K562 (cell line): Measurements from ENCODE around the gene ZNHIT2. TPM values are rescaled to one million over a fixed set of nuclear protein-coding genes. Genes with fewer than 3 reads are reported as not detected.
"Not testable (repeated sequence)": the region's sequence is repeated elsewhere in the genome, so short reads cannot be mapped to it uniquely, and the experiment has no call there.

Experiments
- ATAC-seq: fragments of 200-7000 bp; cut with Tn5 transposase; 3 replicates; pipeline ENCODE4 v1.9.1; 2020; ENCODE audit warnings: moderate library complexity
- BruUV-seq: library from RNA; stranded (reverse); fragments of 400-500 nt; replicated peaks from 2 replicates; lab custom pipeline; 2021; lab: Mats Ljungman, UMichigan
- CTCF ChIA-PET: fragments of 300-600 bp; formaldehyde crosslinking; extraction: SDS; loops from one replicate; lab custom pipeline; 2021; ENCODE audit warnings: low intra/inter-chr PET ratio; lab: Yijun Ruan, JAX
- POLR2A ChIA-PET: fragments of 300-600, 350-650 bp; sonication (Branson Sonifier 250); formaldehyde crosslinking; extraction: SDS; loops from one replicate; lab custom pipeline; 2021; ENCODE audit warnings: antibody characterized with exemption, inconsistent platforms; lab: Yijun Ruan, JAX
- DNase-seq, 4 experiments: peaks; one replicate each; pipeline versions ENCODE4 v3.0.0 to v3.0.0-alpha.2; 2011 to 2018; ENCODE audit warnings: low spot score in 3 of 4, mixed read lengths in 3 of 4; ENCODE audit errors: extremely low read depth in 1 of 4
- FAIRE-seq: peaks from 2 replicates; lab custom pipeline; 2011; peaks lifted over from hg19 to GRCh38; lab: Jason Lieb, UNC
- H2AFZ ChIP-seq: 2 replicates; pipeline ENCODE4 v1.6.0; 2011; ENCODE audit warnings: low read depth, low read length, control low read depth, inconsistent platforms
- H3K27ac ChIP-seq: fragments of 200-600 bp; 3 replicates; pipeline ENCODE4 v1.8.0; 2011; ENCODE audit warnings: low read depth, mild to moderate bottlenecking, control low read depth, inconsistent platforms, low read length, moderate library complexity, mixed read lengths; ENCODE audit errors: extremely low read depth
- H3K27me3 ChIP-seq, 2 experiments: fragments of 300-600 bp in 1 of 2; 2 replicates in 1 of 2; 3 replicates in 1 of 2; pipeline versions ENCODE4 v1.6.0 to v1.8.0; 2011; ENCODE audit warnings: inconsistent platforms in 2 of 2, low read length in 2 of 2, mild to moderate bottlenecking in 1 of 2, mixed read lengths in 1 of 2, moderate library complexity in 1 of 2; ENCODE audit not compliant: control insufficient read depth in 2 of 2, insufficient read depth in 2 of 2
- H3K36me3 ChIP-seq: fragments of 300-600 bp; 3 replicates; pipeline ENCODE4 v1.8.0; 2011; ENCODE audit warnings: mild to moderate bottlenecking, low read length, inconsistent platforms; ENCODE audit not compliant: control insufficient read depth, insufficient read depth
- H3K4me1 ChIP-seq, 2 experiments: fragments of 200-600 bp in 1 of 2; replicated peaks in 1 of 2; 2 replicates in 1 of 2; 3 replicates in 1 of 2; pipeline versions ENCODE4 v1.5.1 to v1.8.0; 2011; ENCODE audit warnings: inconsistent platforms in 2 of 2, low read length in 2 of 2, mild to moderate bottlenecking in 1 of 2, mixed read lengths in 1 of 2, moderate library complexity in 1 of 2; ENCODE audit not compliant: control insufficient read depth in 2 of 2, insufficient read depth in 2 of 2
- H3K4me2 ChIP-seq: 2 replicates; pipeline ENCODE4 v1.6.1; 2011; ENCODE audit warnings: low read length, control low read depth, inconsistent platforms, mixed read lengths; ENCODE audit not compliant: insufficient read depth
- H3K4me3 ChIP-seq: fragments of 200-600 bp; sonication (generic), shearing (Covaris generic); 2 replicates; pipeline ENCODE4 v1.5.1; 2016; ENCODE audit warnings: control low read depth, inconsistent platforms
- H3K79me2 ChIP-seq: fragments of 200-600 bp; 3 replicates; pipeline ENCODE4 v1.8.0; 2011; ENCODE audit warnings: low read length, inconsistent platforms; ENCODE audit not compliant: control insufficient read depth, insufficient read depth
- H3K9ac ChIP-seq, 2 experiments: 2 replicates each; pipeline versions ENCODE4 v1.6.0 to v1.6.1; 2011; ENCODE audit warnings: low read depth in 2 of 2, low read length in 2 of 2, control low read depth in 1 of 2, inconsistent platforms in 1 of 2, mild to moderate bottlenecking in 1 of 2, mixed read lengths in 1 of 2; ENCODE audit not compliant: insufficient read depth in 1 of 2
- H3K9me1 ChIP-seq: one replicate; pipeline ENCODE4 v1.6.0; 2011; ENCODE audit warnings: inconsistent platforms, mild to moderate bottlenecking, low read length, moderate library complexity; ENCODE audit not compliant: control insufficient read depth, insufficient read depth
- H3K9me3 ChIP-seq: replicated peaks from 2 replicates; pipeline ENCODE4 v1.5.1; 2011; ENCODE audit warnings: low read depth, low read length, inconsistent platforms; ENCODE audit not compliant: control insufficient read depth, insufficient read depth
- H4K20me1 ChIP-seq: replicated peaks from 2 replicates; pipeline ENCODE4 v1.6.1; 2011; ENCODE audit warnings: low read length, inconsistent platforms, mixed read lengths; ENCODE audit not compliant: control insufficient read depth, insufficient read depth
- CEBPB ChIP-seq: fragments of 450-650 bp; IDR thresholded peaks from 2 replicates; pipeline ENCODE4 v1.6.1; 2016; ENCODE audit warnings: missing genetic modification characterization, missing compliant biosample characterization
- CEBPG ChIP-seq, 3 experiments: fragments of 200-800 bp in 1 of 3; sonication (Bioruptor generic) in 1 of 3; sonication (generic) in 1 of 3; formaldehyde crosslinking in 1 of 3; IDR thresholded peaks in 2 of 3; conservative IDR thresholded peaks in 1 of 3; 2 replicates each; pipeline versions ENCODE4 v1.6.1 to v1.8.0; 2016 to 2022; ENCODE audit warnings: missing compliant biosample characterization in 2 of 3, missing genetic modification characterization in 2 of 3, mild to moderate bottlenecking in 1 of 3, missing genetic modification reagents in 1 of 3
- POLR2A ChIP-seq: fragments of 450-650 bp; conservative IDR thresholded peaks from 2 replicates; pipeline ENCODE4 v1.6.1; 2016
- POLR2AphosphoS5 ChIP-seq: IDR thresholded peaks from 2 replicates; pipeline ENCODE4 v1.6.1; 2011; ENCODE audit warnings: mild to moderate bottlenecking, low read depth, low read length, moderate library complexity; ENCODE audit not compliant: control insufficient read depth, insufficient read depth
- POLR2G ChIP-seq: fragments of 200-400 bp; formaldehyde crosslinking; IDR thresholded peaks from 2 replicates; pipeline ENCODE4 v1.6.1; 2017; ENCODE audit warnings: low read depth, mild to moderate bottlenecking, antibody characterized with exemption, low read length, moderate library complexity
- RBFOX2 ChIP-seq: fragments of 200-400 bp; formaldehyde crosslinking; IDR thresholded peaks from 2 replicates; pipeline ENCODE4 v1.6.1; 2017; ENCODE audit warnings: low read depth, mild to moderate bottlenecking, low read length, moderate library complexity
- SUPT5H ChIP-seq: fragments of 450-650 bp; IDR thresholded peaks from 2 replicates; pipeline ENCODE4 v1.6.1; 2016
- ZSCAN29 ChIP-seq: fragments of 450-650 bp; IDR thresholded peaks from 2 replicates; pipeline ENCODE4 v1.6.1; 2017
- WGBS: fragments of 100-300 bp; shearing (Covaris generic); methylation state at CpG from one replicate; pipeline ENCODE4 v1.1.6; 2016; ENCODE audit warnings: low coverage, mixed read lengths; ENCODE audit not compliant: insufficient coverage; ENCODE audit errors: missing lambda C conversion rate; 5-methylcytosine and 5-hydroxymethylcytosine counted together
- in situ Hi-C: fragments of 300-500 bp; cut with MboI; formaldehyde crosslinking; loops from 4 replicates; pipeline ENCODE4 v1.15.0; 2018; ENCODE audit warnings: inconsistent platforms, mixed read lengths
- intact Hi-C: fragments of 100-400 bp; cut with micrococcal nuclease; formaldehyde crosslinking; loops from 2 replicates; pipeline ENCODE4 v1.14.2; 2022
- polyA plus RNA-seq, 8 experiments: library from polyadenylated mRNA; depleted of rRNA in 4 of 8; stranded (reverse) in 5 of 8; unstranded in 3 of 8; fragments of >200 nt; fragmentation: Nextera tagmentation in 2 of 8; fragmentation: Illumina TruSeq in 1 of 8; extraction: Ambion mirVana in 2 of 8; extraction: Trizol in 1 of 8; gene quantifications; 2 replicates each; pipeline versions ENCODE4 v1.2.1 to v1.2.3, GENCODE V29; 2011 to 2014; ENCODE audit warnings: inconsistent platforms in 1 of 8, missing spikeins in 1 of 8
- total RNA-seq, 7 experiments: library from RNA; depleted of rRNA in 6 of 7; stranded (reverse); fragments of >200 nt in 6 of 7; fragmentation: Illumina TruSeq in 2 of 7; extraction: Trizol in 2 of 7; gene quantifications; 2 replicates each; pipeline versions ENCODE4 v1.2.1 to v1.2.3, GENCODE V29; 2011 to 2021; ENCODE audit warnings: low replicate concordance in 1 of 7
- TF ChIP-seq, protein P1 (sequence below): sonication (generic); formaldehyde crosslinking; IDR thresholded peaks from 2 replicates; pipeline ENCODE4 v1.9.0; 2022; ENCODE audit warnings: mild to moderate bottlenecking, missing genetic modification reagents

ZNHIT2 gene
- total and polyA plus RNA-seq, 9 of the 15 experiments (the other 6 are each of a cell fraction or from before 2014, with no cell fraction given): 0.08 to 39.0 (median 2.5) TPM

DNA sequence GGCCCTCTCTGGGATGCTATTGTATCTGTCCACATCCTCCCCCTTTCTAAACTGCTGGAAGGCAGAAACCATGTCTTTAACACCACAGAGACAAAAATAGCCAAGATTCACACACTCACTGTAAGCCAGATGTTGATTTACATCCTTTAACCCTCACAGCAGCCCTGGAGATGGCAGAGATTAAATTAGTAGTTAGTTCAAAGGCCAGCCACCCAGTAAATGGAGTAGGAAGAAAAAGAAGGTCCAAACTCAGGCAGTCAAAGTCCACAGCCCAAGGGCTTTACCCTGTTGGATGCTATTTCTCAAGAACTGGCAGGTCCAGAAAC is 2.1 kb upstream of the ZNHIT2 start:
- Histone ChIP-seq H3K9me3 (no peaks in the 10 kb centered on the region), H3K27ac (no peak overlapping the region), H2AFZ (no peak overlapping the region), H3K9ac (peak overlapping the region in 1 of 2 experiments; percentile 98; a peak in 1 of 4 replicates), H4K20me1 (no peaks in the 10 kb centered on the region), H3K79me2 (peaks cover 75% of the 10 kb centered on the region), H3K36me3 (peaks cover 69% of the 10 kb centered on the region), H3K4me3 (no peak overlapping the region), H3K4me2 (no peak overlapping the region), H3K27me3 (no peaks in the 10 kb centered on the region), H3K4me1 (peaks cover 21 to 40% of the 10 kb centered on the region in 2 experiments; a peak in 4 of 5 replicates), H3K9me1 (no peaks in the 10 kb centered on the region)
- POLR2A ChIA-PET: interaction anchor here (0.6 to 9.5 kb wide), 10 partner anchors 8 to 320 kb away, joined by 3 to 182 read pairs (median 3); partner anchors contain the start of genes SYVN1 and TM7SF2
- no peak for FAIRE-seq
- no peak for ATAC-seq
- intact Hi-C loops: loop anchor here (10.0 kb wide), 2 partner anchors 195 to 235 kb away; partner anchors contain the start of gene CDC42EP2
- TF ChIP-seq ZSCAN29 (no peak), SUPT5H (0 out of 2 replicates have a peak, but pooled peaks have one; percentile 13), RBFOX2 (0 out of 2 replicates have a peak, but pooled peaks have one; percentile 49)
- CTCF ChIA-PET: interaction anchor here (1.1 kb wide), 1 partner anchor 105 kb away, joined by 3 read pairs; the partner anchor contains the start of gene ARL2
- in situ Hi-C loops: no loop called here
- BruUV-seq: no TSS peak
- no peak for DNase-seq

DNA sequence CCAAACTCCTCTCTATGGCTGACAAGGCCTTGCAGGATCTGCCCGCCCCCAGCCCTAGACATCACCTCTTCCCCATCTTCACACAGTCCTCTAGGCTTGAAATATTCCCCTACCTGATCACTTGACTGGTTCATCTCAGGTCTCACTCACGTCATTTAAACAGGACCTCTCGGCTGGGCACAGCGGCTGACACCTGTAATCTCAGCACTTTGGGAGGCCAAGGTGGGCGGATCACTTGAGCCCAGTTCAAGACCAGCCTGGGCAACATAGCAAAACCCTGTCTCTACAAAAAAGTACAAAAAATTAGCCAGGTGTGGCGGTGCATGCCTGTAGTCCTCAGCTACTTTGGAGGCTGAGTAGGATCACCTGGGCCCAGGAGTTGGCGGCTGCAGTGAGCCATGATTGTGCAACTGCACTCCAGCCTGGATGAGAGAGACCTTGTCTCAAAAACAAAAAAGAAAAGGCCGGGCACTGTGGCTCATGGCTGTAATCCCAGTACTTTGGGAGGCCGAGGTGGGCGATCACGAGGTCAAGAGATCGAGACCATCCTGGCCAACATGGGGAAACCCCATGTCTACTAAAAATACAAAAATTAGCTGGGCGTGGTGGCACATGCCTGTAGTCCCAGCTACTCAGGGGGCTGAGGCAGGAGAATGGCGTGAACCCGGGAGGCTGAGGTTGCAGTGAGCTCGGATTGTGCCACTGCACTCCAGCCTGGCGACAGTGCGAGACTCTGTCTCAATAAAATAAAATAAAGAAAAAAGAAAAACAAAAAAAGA is 1.6 kb upstream of the ZNHIT2 start:
- H3K9me1 ChIP-seq; H3K4me2 ChIP-seq; H3K9ac ChIP-seq; in situ Hi-C loops; H3K4me3 ChIP-seq; FAIRE-seq; DNase-seq; H2AFZ ChIP-seq; H3K9me3 ChIP-seq; H4K20me1 ChIP-seq; H3K27ac ChIP-seq; ATAC-seq; H3K27me3 ChIP-seq; BruUV-seq; TF ChIP-seq CEBPG (tag; conservative IDR thresholded peaks at IDR 0.05 in 1 of 2, IDR thresholded peaks at IDR 0.05 in 1 of 2): not testable (repeated sequence)
- intact Hi-C loops: loop anchor here (10.0 kb wide), 2 partner anchors 196 to 234 kb away; partner anchors contain the start of gene CDC42EP2
- POLR2A ChIA-PET: interaction anchor here (0.7 to 9.5 kb wide), 11 partner anchors 9 to 120 kb away, joined by 3 to 182 read pairs (median 4); partner anchors contain the start of genes SPDYC and SYVN1
- CTCF ChIA-PET: interaction anchor here (1.9 kb wide), 1 partner anchor 272 kb away, joined by 7 read pairs; no protein-coding TSS in a partner anchor
- H3K79me2 ChIP-seq: peaks cover 69% of the 10 kb centered on the region
- H3K4me1 ChIP-seq: peaks cover 21 to 37% of the 10 kb centered on the region in 2 experiments; a peak in 4 of 5 replicates
- WGBS: 90% methylated on average over 18 of the region's 18 CpGs
- TF ChIP-seq POLR2AphosphoS5 (0 out of 2 replicates have a peak, but pooled peaks have one; percentile 17), POLR2G (peak; percentile 45; the same call in 1 of the 2 replicates), RBFOX2 (peak; percentile 58), CEBPB (peak; percentile 57), CEBPG (CRISPR knock-in tag; IDR thresholded peaks at IDR 0.05) (peak; percentile 39; the same call in 1 of the 2 replicates), SUPT5H (peak; percentile 8; the same call in 1 of the 2 replicates), POLR2A (peak; percentile 53; the same call in 1 of the 2 replicates)
- TF ChIP-seq, protein P1, sequence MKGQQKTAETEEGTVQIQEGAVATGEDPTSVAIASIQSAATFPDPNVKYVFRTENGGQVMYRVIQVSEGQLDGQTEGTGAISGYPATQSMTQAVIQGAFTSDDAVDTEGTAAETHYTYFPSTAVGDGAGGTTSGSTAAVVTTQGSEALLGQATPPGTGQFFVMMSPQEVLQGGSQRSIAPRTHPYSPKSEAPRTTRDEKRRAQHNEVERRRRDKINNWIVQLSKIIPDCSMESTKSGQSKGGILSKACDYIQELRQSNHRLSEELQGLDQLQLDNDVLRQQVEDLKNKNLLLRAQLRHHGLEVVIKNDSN (CRISPR knock-in tag): 0 out of 2 replicates have a peak, but pooled peaks have one; percentile 12
- peaks cover 63% of the 10 kb centered on the region for H3K36me3 ChIP-seq
